ENCODE data around the gene CFD. TPM values are rescaled to one million over a fixed set of nuclear protein-coding genes. Genes with fewer than 3 reads are reported as not detected.

The CFD gene
- total RNA-seq, 2 donors from 2014 or later: 0.38 to 1.1 TPM

GRCh38 chr19:899336-900042 is 40.0 kb downstream of the CFD start:
- H3K27me3 Mint-ChIP-seq (ENCODE audit: insufficient read depth): no peaks in the 10 kb centered on the region
- no peaks in the 10 kb centered on the region for H3K9me3 Mint-ChIP-seq
- WGBS, 2 experiments (ENCODE audit: insufficient coverage in 1 of 2, insufficient read length in 1 of 2): 91 to 92% methylated on average over 18 to 32 of the region's 32 CpGs
- Histone ChIP-seq H3K4me1 (ENCODE audit: control insufficient read depth, insufficient read depth, low read length) (no peaks in the 10 kb centered on the region), H3K27ac (ENCODE audit: low read depth, low read length) (peak overlapping the region; percentile 63), H3K36me3 (ENCODE audit: control insufficient read depth, insufficient read depth, low read length) (peaks cover 20% of the 10 kb centered on the region), H3K27me3 (ENCODE audit: control insufficient read depth, insufficient read depth, low read length, poor library complexity, severe bottlenecking) (no peaks in the 10 kb centered on the region), H3K9ac (ENCODE audit: extremely low read depth, low read length, poor library complexity, severe bottlenecking) (no peak overlapping the region), H3K9me3 (ENCODE audit: control insufficient read depth, low read length) (no peaks in the 10 kb centered on the region), H3K4me3 (ENCODE audit: low read length) (no peak overlapping the region)
- no peak for DNase-seq
- H3K27ac Mint-ChIP-seq: no peak overlapping the region
- H3K4me1 Mint-ChIP-seq: peaks cover 5% of the 10 kb centered on the region
- no peak for TF ChIP-seq CTCF (conservative IDR thresholded peaks at IDR 0.05)
- no peak overlapping the region for H3K4me3 Mint-ChIP-seq
- peaks cover 29% of the 10 kb centered on the region for H3K36me3 Mint-ChIP-seq (ENCODE audit: low read depth)

- DNase-seq: no peak
- WGBS, 2 experiments (ENCODE audit: insufficient coverage in 1 of 2, insufficient read length in 1 of 2): 80 to 89% methylated on average over 2 to 15 of the region's 15 CpGs
Measured at GRCh38 chr19:900043-900301, 40.5 kb downstream of the CFD start.

GRCh38 chr19:900302-901111 is 41.0 kb downstream of the CFD start:
- Mint-ChIP-seq H3K4me1 (peaks cover 3% of the 10 kb centered on the region), H3K27ac (no peak overlapping the region), H3K27me3 (ENCODE audit: insufficient read depth) (no peaks in the 10 kb centered on the region), H3K9me3 (no peaks in the 10 kb centered on the region), H3K4me3 (no peak overlapping the region), H3K36me3 (ENCODE audit: low read depth) (peaks cover 30% of the 10 kb centered on the region)
- no peak for TF ChIP-seq CTCF (conservative IDR thresholded peaks at IDR 0.05)
- no peaks in the 10 kb centered on the region for H3K27me3 ChIP-seq (ENCODE audit: control insufficient read depth, insufficient read depth, low read length, poor library complexity, severe bottlenecking)
- H3K36me3 ChIP-seq (ENCODE audit: control insufficient read depth, insufficient read depth, low read length): peaks cover 20% of the 10 kb centered on the region
- WGBS, 2 experiments (ENCODE audit: insufficient coverage in 1 of 2, insufficient read length in 1 of 2): 95 to 98% methylated on average over 17 to 23 of the region's 30 CpGs
- H3K9me3 ChIP-seq (ENCODE audit: control insufficient read depth, low read length): no peaks in the 10 kb centered on the region
- no peak overlapping the region for H3K9ac ChIP-seq (ENCODE audit: extremely low read depth, low read length, poor library complexity, severe bottlenecking)
- H3K27ac ChIP-seq (ENCODE audit: low read depth, low read length): no peak overlapping the region
- peak; percentile 89 for DNase-seq
- H3K4me1 ChIP-seq (ENCODE audit: control insufficient read depth, insufficient read depth, low read length): no peaks in the 10 kb centered on the region
- H3K4me3 ChIP-seq (ENCODE audit: low read length): no peak overlapping the region

More at GRCh38 chr19:900043-900301, 40.5 kb downstream of the CFD start:
- TF ChIP-seq CTCF (conservative IDR thresholded peaks at IDR 0.05): no peak
- Mint-ChIP-seq H3K4me3 (no peak overlapping the region), H3K4me1 (peaks cover 5% of the 10 kb centered on the region), H3K9me3 (no peaks in the 10 kb centered on the region), H3K27ac (no peak overlapping the region), H3K27me3 (ENCODE audit: insufficient read depth) (no peaks in the 10 kb centered on the region), H3K36me3 (ENCODE audit: low read depth) (peaks cover 30% of the 10 kb centered on the region)
- no peak overlapping the region for H3K27ac ChIP-seq (ENCODE audit: low read depth, low read length)
- no peak overlapping the region for H3K9ac ChIP-seq (ENCODE audit: extremely low read depth, low read length, poor library complexity, severe bottlenecking)
- no peaks in the 10 kb centered on the region for H3K4me1 ChIP-seq (ENCODE audit: control insufficient read depth, insufficient read depth, low read length)
- H3K9me3 ChIP-seq (ENCODE audit: control insufficient read depth, low read length): no peaks in the 10 kb centered on the region
- no peak overlapping the region for H3K4me3 ChIP-seq (ENCODE audit: low read length)
- peaks cover 20% of the 10 kb centered on the region for H3K36me3 ChIP-seq (ENCODE audit: control insufficient read depth, insufficient read depth, low read length)
- no peaks in the 10 kb centered on the region for H3K27me3 ChIP-seq (ENCODE audit: control insufficient read depth, insufficient read depth, low read length, poor library complexity, severe bottlenecking)
